GM18519 (cell line): ENCODE data around the gene HSD11B2.

Source experiments
- ATAC-seq: cut with Tn5 transposase; IDR thresholded peaks from one replicate; pipeline ENCODE4 v1.9.1; 2021; ENCODE audit warnings: mild to moderate bottlenecking, moderate library complexity; ENCODE audit not compliant: unreplicated experiment, low FRiP score

HSD11B2 gene

GRCh38 chr16:67448580-67448979 is 17.7 kb downstream of the HSD11B2 start:
- no peak for ATAC-seq

- no peak for ATAC-seq
These were observed 18.4 kb downstream of the HSD11B2 start for GRCh38 chr16:67449336-67449735.

- no peak for ATAC-seq
These were observed 18.8 kb downstream of the HSD11B2 start for GRCh38 chr16:67449739-67450138.

- ATAC-seq, result no peak
These were observed 20.3 kb downstream of the HSD11B2 start for GRCh38 chr16:67451061-67451703.

- ATAC-seq, result no peak
These were observed 20.9 kb downstream of the HSD11B2 start for GRCh38 chr16:67451704-67452435.

GRCh38 chr16:67454104-67454503 is 23.2 kb downstream of the HSD11B2 start:
- ATAC-seq, result no peak

- ATAC-seq, result no peak
These were observed 23.9 kb downstream of the HSD11B2 start for GRCh38 chr16:67454852-67455251.

GRCh38 chr16:67456391-67457081 is 25.6 kb downstream of the HSD11B2 start:
- ATAC-seq, result no peak

- ATAC-seq, result no peak
These were observed 26.7 kb downstream of the HSD11B2 start for GRCh38 chr16:67457611-67458010.

GRCh38 chr16:67458121-67458641 is 27.3 kb downstream of the HSD11B2 start:
- no peak for ATAC-seq

GRCh38 chr16:67459066-67459860 is 28.3 kb downstream of the HSD11B2 start:
- no peak for ATAC-seq

GRCh38 chr16:67459861-67460150 is 28.9 kb downstream of the HSD11B2 start:
- ATAC-seq, result no peak

- no peak for ATAC-seq
These were observed 29.2 kb downstream of the HSD11B2 start for GRCh38 chr16:67460168-67460567.

- no peak for ATAC-seq
These were observed 30.0 kb downstream of the HSD11B2 start for GRCh38 chr16:67460961-67461360.

- no peak for ATAC-seq
These were observed 30.8 kb downstream of the HSD11B2 start for GRCh38 chr16:67461600-67462278.

GRCh38 chr16:67462279-67462655 is 31.3 kb downstream of the HSD11B2 start:
- no peak for ATAC-seq

GRCh38 chr16:67463059-67463458 is 32.1 kb downstream of the HSD11B2 start:
- ATAC-seq, result no peak

GRCh38 chr16:67463691-67464090 is 32.8 kb downstream of the HSD11B2 start:
- ATAC-seq, result no peak

- no peak for ATAC-seq
These were observed 33.6 kb downstream of the HSD11B2 start for GRCh38 chr16:67464565-67464964.

- no peak for ATAC-seq
These were observed 35.7 kb downstream of the HSD11B2 start for GRCh38 chr16:67466581-67466980.
